ENCODE data around the gene TBC1D22B.
A peak's percentile ranks its signal among the peaks of the same experiment; 100 is the strongest.

The TBC1D22B gene

GRCh38 chr6:37257320-37257633 lies 295 bp upstream of the TBC1D22B start:
- Histone ChIP-seq H3K9me3 (no peaks in the 10 kb centered on the region), H3K36me3 (no peaks in the 10 kb centered on the region), H3K4me1 (peaks cover 0 to 23% (median 11%) of the 10 kb centered on the region in 4 donors), H3K27ac (peak overlapping the region; percentile 82 to 83), H3K4me3 (peak overlapping the region; percentile 67 to 78), H3K27me3 (no peaks in the 10 kb centered on the region)
- no peak for DNase-seq
- intact Hi-C loops (cut with DNase I; ENCODE audit: low total_unique reads): no loop called here
- no peak for TF ChIP-seq CTCF (IDR thresholded peaks at IDR 0.05)

GRCh38 chr6:37258405-37259105 lies 983 bp downstream of the TBC1D22B start:
- H3K27ac ChIP-seq: peak overlapping the region; percentile 82 to 83
- H3K27me3 ChIP-seq: no peaks in the 10 kb centered on the region
- H3K9me3 ChIP-seq: no peaks in the 10 kb centered on the region
- peaks cover 0 to 25% (median 11%) of the 10 kb centered on the region in 4 donors for H3K4me1 ChIP-seq
- TF ChIP-seq CTCF (IDR thresholded peaks at IDR 0.05): no peak
- H3K4me3 ChIP-seq: peak overlapping the region; percentile 67 to 78
- no peaks in the 10 kb centered on the region for H3K36me3 ChIP-seq
- DNase-seq: no peak
- intact Hi-C loops (cut with DNase I; ENCODE audit: low total_unique reads): no loop called here

- Histone ChIP-seq H3K4me1 (peaks cover 0 to 31% (median 11%) of the 10 kb centered on the region in 4 donors), H3K27me3 (no peaks in the 10 kb centered on the region), H3K27ac (no peak overlapping the region), H3K4me3 (no peak overlapping the region), H3K9me3 (no peaks in the 10 kb centered on the region), H3K36me3 (no peaks in the 10 kb centered on the region)
- intact Hi-C loops (cut with DNase I; ENCODE audit: low total_unique reads): no loop called here
- no peak for DNase-seq
- TF ChIP-seq CTCF (IDR thresholded peaks at IDR 0.05): no peak
Observed at GRCh38 chr6:37259191-37259590, 1.6 kb downstream of the TBC1D22B start.

- Histone ChIP-seq H3K4me1 (peaks cover 0 to 39% (median 11%) of the 10 kb centered on the region in 4 donors), H3K4me3 (no peak overlapping the region), H3K9me3 (no peaks in the 10 kb centered on the region), H3K27me3 (no peaks in the 10 kb centered on the region), H3K36me3 (no peaks in the 10 kb centered on the region), H3K27ac (no peak overlapping the region)
- intact Hi-C loops (cut with DNase I; ENCODE audit: low total_unique reads): no loop called here
- no peak for TF ChIP-seq CTCF (IDR thresholded peaks at IDR 0.05)
- no peak for DNase-seq
Observed at GRCh38 chr6:37260040-37260439, 2.5 kb downstream of the TBC1D22B start.

- Histone ChIP-seq H3K4me1 (peaks cover 0 to 41% (median 12%) of the 10 kb centered on the region in 4 donors), H3K4me3 (no peak overlapping the region), H3K9me3 (no peaks in the 10 kb centered on the region), H3K27ac (no peak overlapping the region), H3K27me3 (no peaks in the 10 kb centered on the region), H3K36me3 (no peaks in the 10 kb centered on the region)
- intact Hi-C loops (cut with DNase I; ENCODE audit: low total_unique reads): no loop called here
- TF ChIP-seq CTCF (IDR thresholded peaks at IDR 0.05): no peak
- no peak for DNase-seq
Observed at GRCh38 chr6:37260444-37260843, 2.9 kb downstream of the TBC1D22B start.
